Measurements from ENCODE around the gene TOR1AIP2. TPM values are rescaled to one million over a fixed set of nuclear protein-coding genes. Genes with fewer than 3 reads are reported as not detected.

TOR1AIP2 gene
- total RNA-seq, 2 donors from 2014 or later, result 70.9 to 78.3 TPM

DNA sequence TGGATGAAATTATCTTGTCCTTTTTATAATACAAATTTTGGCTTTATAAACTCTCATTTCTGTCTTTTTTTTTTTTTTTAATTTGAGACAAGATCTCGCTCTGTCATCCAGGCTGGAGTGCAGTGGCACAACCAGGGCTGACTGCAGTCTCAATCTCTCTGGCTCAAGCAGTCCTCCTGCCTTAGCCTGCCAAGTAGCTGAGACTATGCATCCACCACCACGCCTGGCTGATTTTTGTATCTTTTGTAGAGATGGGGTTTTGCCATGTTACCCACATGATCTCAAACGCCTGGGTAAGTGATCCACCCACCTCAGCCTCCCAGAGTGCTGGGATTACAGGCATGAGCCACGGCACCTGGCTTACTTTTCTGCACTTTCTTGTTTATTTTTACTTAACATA is 12.0 kb upstream of the TOR1AIP2 start:
- 94 to 100% methylated on average over 2 to 4 of the region's 4 CpGs for WGBS, 2 experiments (ENCODE audit: insufficient coverage in 1 of 2, insufficient read length in 1 of 2)
- H3K27ac ChIP-seq (ENCODE audit: low read depth, low read length), result no peak overlapping the region
- no peaks in the 10 kb centered on the region for H3K9me3 ChIP-seq (ENCODE audit: control insufficient read depth, low read length)
- Mint-ChIP-seq H3K4me3 (no peak overlapping the region), H3K27me3 (ENCODE audit: insufficient read depth) (no peaks in the 10 kb centered on the region), H3K9me3 (no peaks in the 10 kb centered on the region), H3K27ac (no peak overlapping the region), H3K36me3 (ENCODE audit: low read depth) (peaks cover 25% of the 10 kb centered on the region), H3K4me1 (no peaks in the 10 kb centered on the region)
- DNase-seq, result no peak
- TF ChIP-seq, protein P1, sequence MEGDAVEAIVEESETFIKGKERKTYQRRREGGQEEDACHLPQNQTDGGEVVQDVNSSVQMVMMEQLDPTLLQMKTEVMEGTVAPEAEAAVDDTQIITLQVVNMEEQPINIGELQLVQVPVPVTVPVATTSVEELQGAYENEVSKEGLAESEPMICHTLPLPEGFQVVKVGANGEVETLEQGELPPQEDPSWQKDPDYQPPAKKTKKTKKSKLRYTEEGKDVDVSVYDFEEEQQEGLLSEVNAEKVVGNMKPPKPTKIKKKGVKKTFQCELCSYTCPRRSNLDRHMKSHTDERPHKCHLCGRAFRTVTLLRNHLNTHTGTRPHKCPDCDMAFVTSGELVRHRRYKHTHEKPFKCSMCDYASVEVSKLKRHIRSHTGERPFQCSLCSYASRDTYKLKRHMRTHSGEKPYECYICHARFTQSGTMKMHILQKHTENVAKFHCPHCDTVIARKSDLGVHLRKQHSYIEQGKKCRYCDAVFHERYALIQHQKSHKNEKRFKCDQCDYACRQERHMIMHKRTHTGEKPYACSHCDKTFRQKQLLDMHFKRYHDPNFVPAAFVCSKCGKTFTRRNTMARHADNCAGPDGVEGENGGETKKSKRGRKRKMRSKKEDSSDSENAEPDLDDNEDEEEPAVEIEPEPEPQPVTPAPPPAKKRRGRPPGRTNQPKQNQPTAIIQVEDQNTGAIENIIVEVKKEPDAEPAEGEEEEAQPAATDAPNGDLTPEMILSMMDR (conservative IDR thresholded peaks at IDR 0.05), result no peak
- H3K9ac ChIP-seq (ENCODE audit: extremely low read depth, low read length, poor library complexity, severe bottlenecking), result no peak overlapping the region
- peaks cover 52% of the 10 kb centered on the region for H3K36me3 ChIP-seq (ENCODE audit: control insufficient read depth, insufficient read depth, low read length)
- no peaks in the 10 kb centered on the region for H3K4me1 ChIP-seq (ENCODE audit: control insufficient read depth, insufficient read depth, low read length)
- no peaks in the 10 kb centered on the region for H3K27me3 ChIP-seq (ENCODE audit: control insufficient read depth, insufficient read depth, low read length, poor library complexity, severe bottlenecking)
- H3K4me3 ChIP-seq (ENCODE audit: low read length), result no peak overlapping the region

DNA sequence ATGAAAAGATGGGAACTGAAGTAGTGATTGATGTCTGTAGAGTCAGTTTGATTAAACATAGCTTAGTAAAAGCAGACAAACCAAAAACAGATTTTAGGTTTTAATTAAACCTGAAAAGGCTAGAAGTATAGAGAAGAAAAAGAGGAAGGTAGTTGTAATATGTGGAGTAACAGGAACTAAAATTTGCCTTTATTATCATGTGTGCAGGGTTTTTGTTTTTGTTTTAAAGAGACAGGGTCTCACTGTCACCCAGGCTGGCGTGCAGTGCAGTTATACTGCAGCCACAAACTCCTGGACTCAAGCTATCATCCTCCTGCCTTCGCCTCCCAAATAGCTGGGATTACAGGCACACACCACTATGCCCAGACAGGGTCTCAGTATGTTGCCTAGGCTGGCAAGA is 10.5 kb upstream of the TOR1AIP2 start:
- Mint-ChIP-seq H3K4me1 (peaks cover 5% of the 10 kb centered on the region), H3K4me3 (no peak overlapping the region), H3K27me3 (ENCODE audit: insufficient read depth) (no peaks in the 10 kb centered on the region), H3K36me3 (ENCODE audit: low read depth) (peaks cover 19% of the 10 kb centered on the region), H3K9me3 (no peaks in the 10 kb centered on the region), H3K27ac (no peak overlapping the region)
- Histone ChIP-seq H3K27ac (ENCODE audit: low read depth, low read length) (no peak overlapping the region), H3K9ac (ENCODE audit: extremely low read depth, low read length, poor library complexity, severe bottlenecking) (no peak overlapping the region), H3K9me3 (ENCODE audit: control insufficient read depth, low read length) (no peaks in the 10 kb centered on the region), H3K4me3 (ENCODE audit: low read length) (no peak overlapping the region), H3K36me3 (ENCODE audit: control insufficient read depth, insufficient read depth, low read length) (peaks cover 56% of the 10 kb centered on the region), H3K4me1 (ENCODE audit: control insufficient read depth, insufficient read depth, low read length) (no peaks in the 10 kb centered on the region), H3K27me3 (ENCODE audit: control insufficient read depth, insufficient read depth, low read length, poor library complexity, severe bottlenecking) (no peaks in the 10 kb centered on the region)
- TF ChIP-seq, protein P1 (conservative IDR thresholded peaks at IDR 0.05), result no peak
- WGBS, 2 experiments (ENCODE audit: insufficient coverage in 1 of 2, insufficient read length in 1 of 2), result 93 to 100% methylated on average over 1 to 2 of the region's 2 CpGs
- DNase-seq, result no peak

DNA sequence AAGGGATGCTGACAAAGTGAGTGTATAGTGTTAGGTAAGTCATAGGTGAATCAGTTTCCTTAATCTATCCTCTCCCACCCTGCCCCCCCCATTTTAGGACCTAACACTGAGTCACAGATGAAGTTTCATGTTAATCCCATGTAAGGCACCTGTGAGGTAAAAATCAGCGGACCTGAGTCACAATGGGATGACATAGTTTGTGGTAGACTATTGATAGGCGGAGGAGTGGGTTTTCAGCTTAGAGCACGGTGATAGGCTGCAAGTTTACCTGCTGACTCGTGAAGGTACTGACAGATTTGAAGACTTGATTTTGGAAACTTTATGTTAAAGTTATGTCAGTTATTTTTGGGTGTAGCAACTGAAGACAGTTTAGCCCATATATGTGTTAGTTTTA is 6.1 kb upstream of the TOR1AIP2 start:
- no peaks in the 10 kb centered on the region for H3K9me3 ChIP-seq (ENCODE audit: control insufficient read depth, low read length)
- peak overlapping the region; percentile 99 for H3K4me3 ChIP-seq (ENCODE audit: low read length)
- no peak overlapping the region for H3K27ac ChIP-seq (ENCODE audit: low read depth, low read length)
- H3K27me3 ChIP-seq (ENCODE audit: control insufficient read depth, insufficient read depth, low read length, poor library complexity, severe bottlenecking), result no peaks in the 10 kb centered on the region
- Mint-ChIP-seq H3K27ac (peak overlapping the region; percentile 100), H3K27me3 (ENCODE audit: insufficient read depth) (no peaks in the 10 kb centered on the region), H3K9me3 (no peaks in the 10 kb centered on the region), H3K4me3 (peak overlapping the region; percentile 91), H3K4me1 (peaks cover 12% of the 10 kb centered on the region), H3K36me3 (ENCODE audit: low read depth) (peaks cover 5% of the 10 kb centered on the region)
- 5 to 13% methylated on average over 4 of the region's 4 CpGs for WGBS, 2 experiments (ENCODE audit: insufficient coverage in 1 of 2, insufficient read length in 1 of 2)
- H3K9ac ChIP-seq (ENCODE audit: extremely low read depth, low read length, poor library complexity, severe bottlenecking), result peak overlapping the region; percentile 96
- H3K4me1 ChIP-seq (ENCODE audit: control insufficient read depth, insufficient read depth, low read length), result peaks cover 3% of the 10 kb centered on the region
- H3K36me3 ChIP-seq (ENCODE audit: control insufficient read depth, insufficient read depth, low read length), result peaks cover 28% of the 10 kb centered on the region
- TF ChIP-seq, protein P1 (conservative IDR thresholded peaks at IDR 0.05), result no peak
- peak; percentile 73 for DNase-seq
